Transverse colon (tissue), 4 donors: ENCODE measurements around the gene CCDC167.

Source experiments
- CTCF ChIP-seq, 5 experiments: fragments of 200-600 bp in 3 of 5; fragments of 450-650 bp in 2 of 5; sonication (generic) in 3 of 5; IDR thresholded peaks; 1 replicate in 2 of 5; 2 replicates in 3 of 5; pipeline ENCODE4 v1.5.1; 2016 to 2017; ENCODE audit warnings: antibody characterized with exemption in 5 of 5, inconsistent platforms in 3 of 5, mild to moderate bottlenecking in 2 of 5, moderate library complexity in 1 of 5
- EP300 ChIP-seq: sonication (generic); formaldehyde crosslinking; IDR thresholded peaks from one replicate; pipeline ENCODE4 v1.6.1; 2017; ENCODE audit warnings: antibody characterized with exemption, low read depth
- POLR2A ChIP-seq: fragments of 450-650 bp; IDR thresholded peaks from one replicate; pipeline ENCODE4 v1.6.1; 2016; ENCODE audit warnings: antibody characterized with exemption, mild to moderate bottlenecking, moderate library complexity
- POLR2AphosphoS5 ChIP-seq, 3 donors: sonication (generic); formaldehyde crosslinking; IDR thresholded peaks; one replicate each; pipeline ENCODE4 v1.6.1; 2016; ENCODE audit warnings: antibody characterized with exemption in 3 of 3

GRCh38 chr6:37477656-37478435, 21.8 kb downstream of the CCDC167 start:
- TF ChIP-seq CTCF (IDR thresholded peaks at IDR 0.05) = no peak
- no peak for TF ChIP-seq EP300
- TF ChIP-seq POLR2AphosphoS5 (IDR thresholded peaks at IDR 0.05) = no peak
- TF ChIP-seq POLR2A = no peak
